CD4-positive, alpha-beta T cell treated with Interleukin-21 for 1 hour (primary cell): ENCODE results near the gene ISYNA1.

ENCODE experiments used
- DNase-seq: peaks from one replicate; pipeline ENCODE4 v3.0.0-alpha.2; 2020

The ISYNA1 gene

GRCh38 chr19:18430417-18431144 lies 7.4 kb downstream of the ISYNA1 start:
- no peak for DNase-seq

GRCh38 chr19:18429717-18430416 lies 8.1 kb downstream of the ISYNA1 start:
- peak; percentile 44 for DNase-seq

- DNase-seq: peak; percentile 92
Measured at GRCh38 chr19:18428787-18429674, 8.9 kb downstream of the ISYNA1 start.

GRCh38 chr19:18428173-18428786 lies 9.7 kb downstream of the ISYNA1 start:
- no peak for DNase-seq

- DNase-seq: no peak
Measured at GRCh38 chr19:18427743-18428113, 10.2 kb downstream of the ISYNA1 start.

GRCh38 chr19:18427080-18427742 lies 10.7 kb downstream of the ISYNA1 start:
- DNase-seq: no peak

GRCh38 chr19:18426416-18426767 lies 11.5 kb downstream of the ISYNA1 start:
- no peak for DNase-seq

- no peak for DNase-seq
Measured at GRCh38 chr19:18425515-18426415, 12.2 kb downstream of the ISYNA1 start.

- no peak for DNase-seq
Measured at GRCh38 chr19:18424890-18425514, 12.9 kb downstream of the ISYNA1 start.

GRCh38 chr19:18424122-18424889 lies 13.6 kb downstream of the ISYNA1 start:
- DNase-seq: no peak

GRCh38 chr19:18423258-18424020 lies 14.5 kb downstream of the ISYNA1 start:
- DNase-seq: no peak

- peak; percentile 63 for DNase-seq
Measured at GRCh38 chr19:18422530-18423191, 15.3 kb downstream of the ISYNA1 start.

- no peak for DNase-seq
Measured at GRCh38 chr19:18421371-18421959, 16.5 kb downstream of the ISYNA1 start.

- no peak for DNase-seq
Measured at GRCh38 chr19:18420930-18421329, 17.0 kb downstream of the ISYNA1 start.

- peak; percentile 59 for DNase-seq
Measured at GRCh38 chr19:18419699-18420460, 18.1 kb downstream of the ISYNA1 start.

GRCh38 chr19:18419195-18419698 lies 18.7 kb downstream of the ISYNA1 start, which contains the start of gene SSBP4:
Gene SSBP4 (plus strand): TSS chr19:18419398. CDS start chr19:18419649, 251 bp downstream.
- peak; percentile 82 for DNase-seq
